Ascending aorta (tissue), 2 donors: Measurements from ENCODE around the gene RHBDF1. TPM values are rescaled to one million over a fixed set of nuclear protein-coding genes. Genes with fewer than 3 reads are reported as not detected.
A peak's percentile ranks its signal among the peaks of the same experiment; 100 is the strongest.

Experiments used
- DNase-seq, 2 donors: peaks; one replicate each; pipeline ENCODE4 v3.0.0-alpha.2; 2019; ENCODE audit warnings: low spot score in 2 of 2
- H3K27ac ChIP-seq, 2 donors: fragments of 200-600 bp; sonication (generic); one replicate each; pipeline ENCODE4 v1.5.1; 2016 to 2017; ENCODE audit warnings: mild to moderate bottlenecking in 1 of 2
- H3K27me3 ChIP-seq: fragments of 200-600 bp; sonication (generic); one replicate; pipeline ENCODE4 v1.5.1; 2017
- H3K36me3 ChIP-seq, 2 donors: fragments of 200-600 bp; sonication (generic); one replicate each; pipeline ENCODE4 v1.5.1; 2016
- H3K4me1 ChIP-seq, 2 donors: fragments of 200-600 bp; sonication (generic); one replicate each; pipeline ENCODE4 v1.5.1; 2016 to 2017; ENCODE audit warnings: mild to moderate bottlenecking in 1 of 2
- H3K4me3 ChIP-seq, 2 donors: fragments of 200-600 bp; sonication (generic); one replicate each; pipeline ENCODE4 v1.5.1; 2016 to 2017; ENCODE audit warnings: mild to moderate bottlenecking in 1 of 2
- H3K9me3 ChIP-seq, 2 donors: fragments of 200-600 bp; sonication (generic); one replicate each; pipeline ENCODE4 v1.5.1; 2016
- intact Hi-C: fragments of 100-400 bp; cut with DNase I; formaldehyde crosslinking; loops from one replicate; pipeline ENCODE4 v1.15.1; 2023
- total RNA-seq: library from RNA; depleted of rRNA; stranded (reverse); fragments of >200 nt; gene quantifications from one replicate; pipeline ENCODE4 v1.1.0, GENCODE V29; 2016
- TF ChIP-seq, protein P1 (sequence below), 3 experiments: fragments of 200-600 bp in 2 of 3; fragments of 450-650 bp in 1 of 3; sonication (generic) in 2 of 3; IDR thresholded peaks; one replicate each; pipeline ENCODE4 v1.5.1; 2016 to 2019; ENCODE audit warnings: antibody characterized with exemption in 3 of 3, mild to moderate bottlenecking in 1 of 3, moderate library complexity in 1 of 3

The RHBDF1 gene
- total RNA-seq, 1 donor from 2014 or later: 146 TPM

DNA sequence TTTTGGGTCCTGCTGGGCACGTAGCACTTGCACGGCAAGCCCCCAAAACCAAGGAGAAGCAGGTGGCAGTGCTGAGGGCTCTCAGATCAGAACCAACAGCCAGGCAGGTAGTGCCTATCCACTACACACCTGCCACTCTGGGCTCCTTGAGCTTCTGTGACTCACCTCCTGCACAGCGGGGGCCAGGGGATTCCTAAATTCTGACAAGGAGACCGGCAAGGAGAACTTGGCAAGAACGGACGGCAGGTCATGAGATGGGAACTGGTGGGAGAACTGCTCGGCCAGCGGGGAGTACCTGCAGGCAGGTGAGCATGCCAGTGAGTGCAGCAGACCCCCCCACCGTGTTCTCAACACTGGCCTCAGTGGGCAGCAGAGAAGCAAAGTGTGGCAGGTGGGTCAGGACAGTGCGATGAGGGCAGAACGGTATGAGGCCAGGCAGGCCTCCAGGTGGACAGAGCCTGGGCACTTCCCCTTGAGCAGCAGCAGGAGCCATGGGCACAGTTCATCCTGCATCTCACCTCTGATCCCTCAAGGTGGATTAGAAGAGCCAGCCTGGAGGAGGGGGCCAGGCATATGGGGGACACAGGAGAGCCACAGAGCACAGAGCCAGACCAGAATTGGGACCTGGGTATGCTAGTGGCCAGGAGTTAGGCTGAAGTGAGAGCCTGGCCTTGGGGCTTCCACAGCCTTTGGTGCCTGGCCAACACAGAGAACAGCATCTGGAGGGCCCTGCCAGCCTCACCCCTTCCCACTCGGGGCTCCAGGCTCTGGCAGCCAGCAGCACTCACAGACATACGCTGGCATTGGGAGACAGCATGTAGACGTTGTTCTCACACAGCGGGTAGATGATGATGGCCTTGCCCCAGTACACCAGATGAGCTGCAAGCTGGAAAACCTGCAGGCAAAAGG is 20.3 kb upstream of the RHBDF1 start:
- peak overlapping the region; percentile 49 to 66 for H3K27ac ChIP-seq
- no peak for DNase-seq
- intact Hi-C loops: no loop called here
- peaks cover 4 to 13% of the 10 kb centered on the region in 2 donors for H3K4me1 ChIP-seq
- H3K4me3 ChIP-seq: no peak overlapping the region
- no peaks in the 10 kb centered on the region for H3K9me3 ChIP-seq
- TF ChIP-seq, protein P1, sequence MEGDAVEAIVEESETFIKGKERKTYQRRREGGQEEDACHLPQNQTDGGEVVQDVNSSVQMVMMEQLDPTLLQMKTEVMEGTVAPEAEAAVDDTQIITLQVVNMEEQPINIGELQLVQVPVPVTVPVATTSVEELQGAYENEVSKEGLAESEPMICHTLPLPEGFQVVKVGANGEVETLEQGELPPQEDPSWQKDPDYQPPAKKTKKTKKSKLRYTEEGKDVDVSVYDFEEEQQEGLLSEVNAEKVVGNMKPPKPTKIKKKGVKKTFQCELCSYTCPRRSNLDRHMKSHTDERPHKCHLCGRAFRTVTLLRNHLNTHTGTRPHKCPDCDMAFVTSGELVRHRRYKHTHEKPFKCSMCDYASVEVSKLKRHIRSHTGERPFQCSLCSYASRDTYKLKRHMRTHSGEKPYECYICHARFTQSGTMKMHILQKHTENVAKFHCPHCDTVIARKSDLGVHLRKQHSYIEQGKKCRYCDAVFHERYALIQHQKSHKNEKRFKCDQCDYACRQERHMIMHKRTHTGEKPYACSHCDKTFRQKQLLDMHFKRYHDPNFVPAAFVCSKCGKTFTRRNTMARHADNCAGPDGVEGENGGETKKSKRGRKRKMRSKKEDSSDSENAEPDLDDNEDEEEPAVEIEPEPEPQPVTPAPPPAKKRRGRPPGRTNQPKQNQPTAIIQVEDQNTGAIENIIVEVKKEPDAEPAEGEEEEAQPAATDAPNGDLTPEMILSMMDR (IDR thresholded peaks at IDR 0.05): no peak
- no peaks in the 10 kb centered on the region for H3K27me3 ChIP-seq
- H3K36me3 ChIP-seq: peaks cover 30 to 35% of the 10 kb centered on the region in 2 donors

DNA sequence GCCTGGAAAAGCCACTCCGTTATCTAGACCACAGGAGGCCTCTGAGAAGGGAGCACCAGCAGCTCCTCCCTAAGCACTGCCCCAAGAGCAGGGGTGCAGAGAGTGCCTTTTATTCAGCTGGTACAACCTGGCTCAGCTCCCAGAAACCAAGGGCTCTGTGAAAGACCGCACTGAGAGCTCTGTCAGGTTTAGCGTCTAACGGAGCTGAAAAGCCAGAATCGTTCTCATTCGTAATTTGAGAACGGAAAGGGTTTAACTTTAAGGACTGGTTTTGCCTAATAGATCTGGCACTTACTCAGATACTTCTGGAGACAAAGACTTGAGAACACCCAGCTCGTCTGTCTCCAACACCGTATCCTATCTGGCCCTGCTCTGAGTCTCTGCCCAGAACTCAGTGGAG is 19.1 kb upstream of the RHBDF1 start:
- peaks cover 42 to 45% of the 10 kb centered on the region in 2 donors for H3K36me3 ChIP-seq
- TF ChIP-seq, protein P1 (IDR thresholded peaks at IDR 0.05): no peak
- peaks cover 4 to 8% of the 10 kb centered on the region in 2 donors for H3K4me1 ChIP-seq
- no peak for DNase-seq
- no peaks in the 10 kb centered on the region for H3K9me3 ChIP-seq
- intact Hi-C loops: no loop called here
- H3K4me3 ChIP-seq: no peak overlapping the region
- peak overlapping the region; percentile 49 to 66 for H3K27ac ChIP-seq
- no peaks in the 10 kb centered on the region for H3K27me3 ChIP-seq

DNA sequence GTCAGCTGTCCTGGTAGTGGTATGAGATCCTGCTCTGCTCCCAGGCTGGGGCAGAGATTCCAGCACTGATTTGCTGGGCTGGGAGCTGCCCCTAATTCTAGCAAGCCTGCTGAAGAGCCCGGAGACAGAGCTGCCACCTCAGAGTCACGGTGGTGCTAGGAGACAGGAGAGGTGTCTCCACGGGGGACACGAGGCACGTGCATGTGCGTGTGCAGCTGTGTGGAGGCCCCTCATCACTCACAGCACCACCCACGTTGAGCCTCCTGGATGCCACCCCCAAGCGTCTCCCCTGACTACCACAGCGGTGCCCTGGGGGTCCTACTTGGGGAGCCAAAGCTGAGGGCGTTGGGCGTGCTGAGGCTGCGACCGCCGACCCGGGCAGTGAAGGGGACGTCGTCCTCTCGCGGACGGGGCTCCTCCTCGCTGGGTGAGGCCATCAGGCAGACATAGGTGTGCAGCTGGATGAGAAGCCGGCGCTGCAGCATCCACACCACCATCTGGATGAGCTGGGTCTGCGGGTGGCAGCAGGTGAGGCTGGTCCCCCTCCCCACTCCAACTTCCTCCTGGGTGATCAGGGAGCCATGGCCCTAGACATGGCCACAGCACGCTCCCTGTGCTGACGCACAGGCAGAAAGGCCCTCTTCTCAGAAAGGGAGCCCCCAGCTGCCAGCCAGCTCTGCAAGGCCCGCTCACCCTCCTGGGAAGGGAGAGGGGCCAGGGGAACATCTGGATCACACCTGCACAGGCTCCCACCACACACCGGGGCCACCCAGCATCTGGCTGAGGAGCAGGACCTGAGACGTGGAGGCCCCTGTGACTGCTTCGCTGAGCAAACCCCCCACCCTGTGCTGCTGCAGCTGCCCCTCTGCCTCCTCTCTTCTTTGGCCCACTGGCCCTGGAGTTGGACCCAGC is 17.2 kb upstream of the RHBDF1 start:
- TF ChIP-seq, protein P1 (IDR thresholded peaks at IDR 0.05): no peak
- H3K9me3 ChIP-seq: no peaks in the 10 kb centered on the region
- peaks cover 16 to 25% of the 10 kb centered on the region in 2 donors for H3K4me1 ChIP-seq
- peak overlapping the region; percentile 43 to 49 for H3K27ac ChIP-seq
- peaks cover 56 to 57% of the 10 kb centered on the region in 2 donors for H3K36me3 ChIP-seq
- H3K27me3 ChIP-seq: no peaks in the 10 kb centered on the region
- H3K4me3 ChIP-seq: no peak overlapping the region
- intact Hi-C loops: no loop called here
- no peak for DNase-seq

GRCh38 chr16:88613-89012 is 16.2 kb upstream of the RHBDF1 start:
- intact Hi-C loops: no loop called here
- H3K4me1 ChIP-seq: peaks cover 25 to 35% of the 10 kb centered on the region in 2 donors
- no peaks in the 10 kb centered on the region for H3K27me3 ChIP-seq

GRCh38 chr16:86483-86952 is 14.1 kb upstream of the RHBDF1 start:
- TF ChIP-seq, protein P1 (IDR thresholded peaks at IDR 0.05): no peak
- H3K36me3 ChIP-seq: peaks cover 56 to 57% of the 10 kb centered on the region in 2 donors
- DNase-seq: no peak
- intact Hi-C loops: no loop called here
- no peaks in the 10 kb centered on the region for H3K9me3 ChIP-seq
- H3K27ac ChIP-seq: peak overlapping the region; percentile 87 to 92
- H3K4me1 ChIP-seq: peaks cover 33 to 43% of the 10 kb centered on the region in 2 donors
- H3K27me3 ChIP-seq: no peaks in the 10 kb centered on the region
- H3K4me3 ChIP-seq: no peak overlapping the region

More at GRCh38 chr16:88613-89012, 16.2 kb upstream of the RHBDF1 start:
- Histone ChIP-seq H3K4me3 (no peak overlapping the region), H3K9me3 (no peaks in the 10 kb centered on the region), H3K27ac (no peak overlapping the region), H3K36me3 (peaks cover 56 to 57% of the 10 kb centered on the region in 2 donors)
- no peak for DNase-seq
- TF ChIP-seq, protein P1 (IDR thresholded peaks at IDR 0.05): no peak
